ENCODE results near the gene PAWR.
"Not testable (repeated sequence)": the region's sequence is repeated elsewhere in the genome, so short reads cannot be mapped to it uniquely, and the experiment has no call there.

The PAWR gene

GRCh38 chr12:79547044-79547734 lies 143.6 kb downstream of the PAWR start:
- no peak overlapping the region for H3K27ac ChIP-seq (ENCODE audit: extremely low read depth, low read depth, low read length)
- H3K9me3 ChIP-seq (ENCODE audit: control insufficient read depth, insufficient read depth, low read depth, low read length), result no peaks in the 10 kb centered on the region
- TF ChIP-seq GLIS1 (tag by site-specific recombination; IDR thresholded peaks at IDR 0.05) (peak; percentile 55; the same call in 1 of the 2 replicates), BCL11A (tag by site-specific recombination; IDR thresholded peaks at IDR 0.05; ENCODE audit: low read depth) (no peak)
- H3K36me3 ChIP-seq (ENCODE audit: control insufficient read depth in 2 of 2, insufficient read depth in 1 of 2, low read length in 2 of 2), result peaks cover 0 to 5% of the 10 kb centered on the region in 2 experiments; a peak in 1 of 3 replicates
- CTCF ChIA-PET, result interaction anchor here (0.6 to 2.0 kb wide), 15 partner anchors 8 to 387 kb away, joined by 3 to 13 read pairs (median 4); no protein-coding TSS in a partner anchor
- H3K4me3 ChIP-seq (ENCODE audit: low read depth, low read length), result no peak overlapping the region
- POLR2A ChIA-PET, result interaction anchor here (1.3 to 1.8 kb wide), 3 partner anchors 15 to 144 kb away, joined by 4 to 13 read pairs (median 8); partner anchors contain the start of gene PAWR
- no peaks in the 10 kb centered on the region for H3K4me1 ChIP-seq (ENCODE audit: control insufficient read depth, insufficient read depth, low read length)

GRCh38 chr12:79546466-79547043 lies 144.2 kb downstream of the PAWR start:
- Histone ChIP-seq H3K4me1 (ENCODE audit: control insufficient read depth, insufficient read depth, low read length) (no peaks in the 10 kb centered on the region), H3K4me3 (ENCODE audit: low read depth, low read length) (no peak overlapping the region), H3K27ac (ENCODE audit: extremely low read depth, low read depth, low read length) (no peak overlapping the region), H3K36me3 (ENCODE audit: control insufficient read depth in 2 of 2, insufficient read depth in 1 of 2, low read length in 2 of 2) (no peaks in the 10 kb centered on the region), H3K9me3 (ENCODE audit: control insufficient read depth, insufficient read depth, low read depth, low read length) (no peaks in the 10 kb centered on the region)
- ChIA-PET CTCF (interaction anchor here (0.7 to 2.0 kb wide), 7 partner anchors 20 to 185 kb away, joined by 3 to 13 read pairs (median 4); no protein-coding TSS in a partner anchor), POLR2A (interaction anchor here (1.3 to 1.8 kb wide), 3 partner anchors 14 to 144 kb away, joined by 4 to 13 read pairs (median 8); partner anchors contain the start of gene PAWR)
- TF ChIP-seq ZBTB1 (tag by site-specific recombination; IDR thresholded peaks at IDR 0.05) (no peak), ZBTB8A (tag by site-specific recombination; IDR thresholded peaks at IDR 0.05) (no peak), BCL6B (tag by site-specific recombination; IDR thresholded peaks at IDR 0.05) (no peak), ZFHX2 (tag by site-specific recombination; conservative IDR thresholded peaks at IDR 0.05) (no peak), ZNF133 (tag by site-specific recombination; IDR thresholded peaks at IDR 0.05) (no peak), ZNF10 (tag by site-specific recombination; IDR thresholded peaks at IDR 0.05) (no peak), ZBTB20 (tag by site-specific recombination; IDR thresholded peaks at IDR 0.05) (no peak), ZNF280C (tag by site-specific recombination; IDR thresholded peaks at IDR 0.05) (no peak), EGR2 (tag by site-specific recombination; IDR thresholded peaks at IDR 0.05; ENCODE audit: low read depth) (no peak), SP2 (tag by site-specific recombination; IDR thresholded peaks at IDR 0.05) (no peak), ZNF629 (tag by site-specific recombination; IDR thresholded peaks at IDR 0.05) (no peak), ZNF518A (tag by site-specific recombination; conservative IDR thresholded peaks at IDR 0.05; ENCODE audit: low read depth) (no peak), YY1 (tag by site-specific recombination; IDR thresholded peaks at IDR 0.05) (no peak), YY2 (tag by site-specific recombination; IDR thresholded peaks at IDR 0.05) (no peak), IKZF3 (tag by site-specific recombination; IDR thresholded peaks at IDR 0.05) (no peak), ZNF16 (tag by site-specific recombination; IDR thresholded peaks at IDR 0.05; ENCODE audit: low read depth) (no peak), ZFP3 (tag by site-specific recombination; IDR thresholded peaks at IDR 0.05; ENCODE audit: low read depth) (no peak), PATZ1 (tag by site-specific recombination; IDR thresholded peaks at IDR 0.05) (no peak)

GRCh38 chr12:79544439-79544838 lies 146.3 kb downstream of the PAWR start:
- H3K27ac ChIP-seq (ENCODE audit: extremely low read depth, low read depth, low read length); H3K36me3 ChIP-seq (ENCODE audit: control insufficient read depth in 2 of 2, insufficient read depth in 1 of 2, low read length in 2 of 2); POLR2A ChIA-PET; H3K9me3 ChIP-seq (ENCODE audit: control insufficient read depth, insufficient read depth, low read depth, low read length); CTCF ChIA-PET; H3K4me3 ChIP-seq (ENCODE audit: low read depth, low read length); H3K4me1 ChIP-seq (ENCODE audit: control insufficient read depth, insufficient read depth, low read length): not testable (repeated sequence)
